Naive thymus-derived CD4-positive, alpha-beta T cell (primary cell): ENCODE results near the gene SEC31B. TPM values are rescaled to one million over a fixed set of nuclear protein-coding genes. Genes with fewer than 3 reads are reported as not detected.

ENCODE experiments used
- ATAC-seq: fragments of 150-1000 bp; cut with Tn5 transposase; 2 replicates; pipeline ENCODE4 v1.10.0; 2021; ENCODE audit warnings: mild to moderate bottlenecking, moderate library complexity
- CTCF ChIA-PET: fragments of 350-600 bp; sonication (Branson Sonifier 250); formaldehyde crosslinking; loops from one replicate; lab custom pipeline; 2021; ENCODE audit warnings: antibody characterized with exemption; lab: Charles Lee
- POLR2A ChIA-PET: fragments of 350-600 bp; sonication (Branson Sonifier 250); formaldehyde crosslinking; loops from one replicate; lab custom pipeline; 2021; ENCODE audit warnings: antibody characterized with exemption, inconsistent platforms; lab: Charles Lee
- DNase-seq, 9 donors: peaks; one replicate each; pipeline versions ENCODE4 v3.0.0 to v3.0.0-alpha.2; 2020 to 2022; ENCODE audit warnings: mixed read lengths in 1 of 9
- H3K27ac ChIP-seq: one replicate; pipeline ENCODE4 v1.7.0; 2013; ENCODE audit warnings: mild to moderate bottlenecking, low read depth, low read length, moderate library complexity
- H3K27me3 ChIP-seq, 2 donors: one replicate each; pipeline ENCODE4 v1.7.0; 2013; ENCODE audit warnings: low read length in 2 of 2, mild to moderate bottlenecking in 2 of 2, moderate library complexity in 2 of 2; ENCODE audit not compliant: control insufficient read depth in 2 of 2, insufficient read depth in 2 of 2
- H3K36me3 ChIP-seq, 3 experiments: 1 replicate in 2 of 3; 2 replicates in 1 of 3; pipeline ENCODE4 v1.7.0; 2013; ENCODE audit warnings: low read length in 3 of 3, mild to moderate bottlenecking in 3 of 3, moderate library complexity in 1 of 3; ENCODE audit not compliant: insufficient read depth in 3 of 3, control insufficient read depth in 2 of 3
- H3K4me1 ChIP-seq, 2 donors: one replicate each; pipeline ENCODE4 v1.7.0; 2013; ENCODE audit warnings: low read length in 2 of 2, mild to moderate bottlenecking in 2 of 2, moderate library complexity in 1 of 2; ENCODE audit not compliant: control insufficient read depth in 2 of 2, insufficient read depth in 2 of 2
- H3K4me3 ChIP-seq: 2 replicates; pipeline ENCODE4 v1.7.0; 2013; ENCODE audit warnings: mild to moderate bottlenecking, low read length
- H3K9me3 ChIP-seq, 3 experiments: 1 replicate in 2 of 3; 2 replicates in 1 of 3; pipeline ENCODE4 v1.7.0; 2013; ENCODE audit warnings: low read length in 3 of 3; ENCODE audit not compliant: control insufficient read depth in 2 of 3
- H3K27ac Mint-ChIP-seq, 9 donors: one replicate each; pipeline ENCODE4 v1.8.0; 2020 to 2022; ENCODE audit warnings: mixed read lengths in 9 of 9, mild to moderate bottlenecking in 8 of 9, moderate library complexity in 5 of 9, inconsistent platforms in 2 of 9
- H3K27me3 Mint-ChIP-seq, 5 donors: one replicate each; pipeline ENCODE4 v1.8.0; 2021 to 2022; ENCODE audit warnings: mixed read lengths in 5 of 5, mild to moderate bottlenecking in 1 of 5
- H3K36me3 Mint-ChIP-seq, 5 donors: one replicate each; pipeline ENCODE4 v1.8.0; 2020 to 2022; ENCODE audit warnings: mixed read lengths in 5 of 5, mild to moderate bottlenecking in 3 of 5, inconsistent platforms in 1 of 5
- H3K4me1 Mint-ChIP-seq, 7 donors: one replicate each; pipeline ENCODE4 v1.8.0; 2020 to 2022; ENCODE audit warnings: mixed read lengths in 7 of 7, mild to moderate bottlenecking in 3 of 7, inconsistent platforms in 1 of 7
- H3K4me3 Mint-ChIP-seq, 10 donors: one replicate each; pipeline ENCODE4 v1.8.0; 2020 to 2022; ENCODE audit warnings: mild to moderate bottlenecking in 10 of 10, mixed read lengths in 10 of 10, moderate library complexity in 6 of 10, inconsistent platforms in 2 of 10
- H3K9me3 Mint-ChIP-seq, 11 donors: one replicate each; pipeline ENCODE4 v1.8.0; 2020 to 2022; ENCODE audit warnings: mixed read lengths in 11 of 11, mild to moderate bottlenecking in 4 of 11, inconsistent platforms in 1 of 11, moderate library complexity in 1 of 11
- intact Hi-C, 2 donors: fragments of 100-400 bp; cut with micrococcal nuclease; formaldehyde crosslinking; loops; one replicate each; pipeline ENCODE4 v1.15.1; 2023
- polyA plus RNA-seq, 2 donors: library from polyadenylated mRNA; unstranded; fragments of 300-500 nt; fragmentation: Illumina TruSeq; gene quantifications; one replicate each; pipeline ENCODE4 v1.2.3, GENCODE V29; 2021
- total RNA-seq, 6 experiments: library from RNA in 5 of 6; stranded (reverse) in 5 of 6; gene quantifications; 1 replicate in 5 of 6; 2 replicates in 1 of 6; pipeline ENCODE4 v1.2.3 and lab custom pipeline; 2021 to 2026

The SEC31B gene
- total and polyA plus RNA-seq, 7 experiments from 2014 or later, result 1.1 to 295 (median 63.1) TPM

- ChIA-PET POLR2A (interaction anchor here (0.9 kb wide), 1 partner anchor 29 kb away, joined by 3 read pairs; no protein-coding TSS in a partner anchor), CTCF (interaction anchor here (0.6 to 2.2 kb wide), 4 partner anchors 21 to 48 kb away, joined by 3 to 7 read pairs (median 3); no protein-coding TSS in a partner anchor)
- Mint-ChIP-seq H3K9me3 (no peaks in the 10 kb centered on the region), H3K36me3 (peaks cover 4 to 42% (median 27%) of the 10 kb centered on the region in 5 donors), H3K4me3 (no peak overlapping the region), H3K27ac (peak overlapping the region in 1 of 9 donors; percentile 53), H3K4me1 (peaks cover 10 to 50% (median 12%) of the 10 kb centered on the region in 7 donors), H3K27me3 (peaks cover 2 to 6% (median 5%) of the 10 kb centered on the region in 5 donors)
- no peak for ATAC-seq
- intact Hi-C loops, result no loop called here
- H3K4me1 ChIP-seq, result peaks cover 0 to 4% of the 10 kb centered on the region in 2 donors
- H3K27ac ChIP-seq, result no peak overlapping the region
- no peak overlapping the region for H3K4me3 ChIP-seq
- DNase-seq, result no peak
- no peaks in the 10 kb centered on the region for H3K9me3 ChIP-seq
- no peaks in the 10 kb centered on the region for H3K27me3 ChIP-seq
- H3K36me3 ChIP-seq, result peaks cover 0 to 36% (median 2%) of the 10 kb centered on the region in 3 experiments
Measured at GRCh38 chr10:100485801-100486495, 33.7 kb downstream of the SEC31B start.

- DNase-seq (no peak), ATAC-seq (no peak)
- peaks cover 4 to 38% (median 22%) of the 10 kb centered on the region in 5 donors for H3K36me3 Mint-ChIP-seq
- Histone ChIP-seq H3K27me3 (no peaks in the 10 kb centered on the region), H3K9me3 (no peaks in the 10 kb centered on the region), H3K4me1 (peaks cover 0 to 4% of the 10 kb centered on the region in 2 donors), H3K4me3 (no peak overlapping the region), H3K36me3 (peaks cover 0 to 31% (median 2%) of the 10 kb centered on the region in 3 experiments), H3K27ac (no peak overlapping the region)
- no peak overlapping the region for H3K27ac Mint-ChIP-seq
- ChIA-PET POLR2A (interaction anchor here (0.9 kb wide), 1 partner anchor 29 kb away, joined by 3 read pairs; no protein-coding TSS in a partner anchor), CTCF (interaction anchor here (0.6 to 2.2 kb wide), 4 partner anchors 22 to 48 kb away, joined by 3 to 7 read pairs (median 3); no protein-coding TSS in a partner anchor)
- H3K4me3 Mint-ChIP-seq, result no peak overlapping the region
- no peaks in the 10 kb centered on the region for H3K9me3 Mint-ChIP-seq
- peaks cover 2 to 12% (median 11%) of the 10 kb centered on the region in 5 donors for H3K27me3 Mint-ChIP-seq
- H3K4me1 Mint-ChIP-seq, result peaks cover 10 to 44% (median 12%) of the 10 kb centered on the region in 7 donors
- intact Hi-C loops, result no loop called here
Measured at GRCh38 chr10:100485366-100485765, 34.3 kb downstream of the SEC31B start.

GRCh38 chr10:100483876-100484666 is 35.6 kb downstream of the SEC31B start:
- Mint-ChIP-seq H3K27me3 (peaks cover 4 to 23% (median 21%) of the 10 kb centered on the region in 5 donors), H3K4me1 (peaks cover 10 to 41% (median 12%) of the 10 kb centered on the region in 7 donors), H3K4me3 (peak overlapping the region in 5 of 10 donors; percentile 6 to 86 (median 76)), H3K9me3 (peaks cover 0 to 2% (median 0%) of the 10 kb centered on the region in 11 donors), H3K36me3 (peaks cover under 1 to 32% (median 11%) of the 10 kb centered on the region in 5 donors), H3K27ac (peak overlapping the region in 2 of 9 donors; percentile 47 to 54)
- no peaks in the 10 kb centered on the region for H3K27me3 ChIP-seq
- no peak for ATAC-seq
- ChIA-PET POLR2A (interaction anchor here (1.6 kb wide), 1 partner anchor 27 kb away, joined by 4 read pairs; no protein-coding TSS in a partner anchor), CTCF (interaction anchor here (1.1 to 4.1 kb wide), 5 partner anchors 12 to 42 kb away, joined by 3 to 51 read pairs (median 7); no protein-coding TSS in a partner anchor)
- H3K4me1 ChIP-seq, result peaks cover 0 to 4% of the 10 kb centered on the region in 2 donors
- no peaks in the 10 kb centered on the region for H3K9me3 ChIP-seq
- H3K27ac ChIP-seq, result no peak overlapping the region
- no peak overlapping the region for H3K4me3 ChIP-seq
- H3K36me3 ChIP-seq, result peaks cover 0 to 18% (median 0%) of the 10 kb centered on the region in 3 experiments
- no peak for DNase-seq
- intact Hi-C loops, result no loop called here

GRCh38 chr10:100482834-100483185 is 36.9 kb downstream of the SEC31B start:
- Histone ChIP-seq H3K36me3 (peaks cover 0 to 8% (median 0%) of the 10 kb centered on the region in 3 experiments), H3K9me3 (no peaks in the 10 kb centered on the region), H3K4me3 (no peak overlapping the region), H3K27ac (no peak overlapping the region), H3K27me3 (no peaks in the 10 kb centered on the region), H3K4me1 (peaks cover 0 to 4% of the 10 kb centered on the region in 2 donors)
- ChIA-PET CTCF (interaction anchor here (0.6 to 4.1 kb wide), 11 partner anchors 8 to 145 kb away, joined by 3 to 51 read pairs (median 4); partner anchors contain the start of gene SCD), POLR2A (interaction anchor here (0.5 to 1.6 kb wide), 2 partner anchors 29 to 178 kb away, joined by 3 to 4 read pairs; no protein-coding TSS in a partner anchor)
- ATAC-seq (no peak), DNase-seq (peak in 1 of 9 donors; percentile 4)
- Mint-ChIP-seq H3K27me3 (peaks cover 4 to 31% (median 26%) of the 10 kb centered on the region in 5 donors), H3K4me3 (peak overlapping the region; percentile 63 to 92 (median 86)), H3K27ac (peak overlapping the region in 4 of 9 donors; percentile 43 to 70 (median 47)), H3K9me3 (peaks cover 0 to 2% (median 0%) of the 10 kb centered on the region in 11 donors), H3K4me1 (peaks cover 10 to 38% (median 12%) of the 10 kb centered on the region in 7 donors), H3K36me3 (peaks cover 0 to 26% (median 11%) of the 10 kb centered on the region in 5 donors)
- intact Hi-C loops, result loop anchor here (1.0 kb wide), 4 partner anchors 25 to 197 kb away; partner anchors contain the start of genes BLOC1S2 (in 1 of the 2) and HIF1AN (in 1 of the 2)

GRCh38 chr10:100482181-100482833 is 37.4 kb downstream of the SEC31B start:
- Mint-ChIP-seq H3K4me3 (peak overlapping the region; percentile 63 to 92 (median 86)), H3K9me3 (peaks cover 0 to 2% (median 0%) of the 10 kb centered on the region in 11 donors), H3K4me1 (peaks cover 10 to 38% (median 12%) of the 10 kb centered on the region in 7 donors), H3K27me3 (peaks cover 4 to 31% (median 26%) of the 10 kb centered on the region in 5 donors), H3K27ac (peak overlapping the region in 4 of 9 donors; percentile 11 to 71 (median 40)), H3K36me3 (peaks cover 0 to 24% (median 10%) of the 10 kb centered on the region in 5 donors)
- peak; percentile 73 for ATAC-seq
- Histone ChIP-seq H3K27me3 (no peaks in the 10 kb centered on the region), H3K4me3 (peak overlapping the region; percentile 70), H3K27ac (no peak overlapping the region), H3K4me1 (peaks cover 0 to 4% of the 10 kb centered on the region in 2 donors), H3K36me3 (peaks cover 0 to 3% (median 0%) of the 10 kb centered on the region in 3 experiments), H3K9me3 (no peaks in the 10 kb centered on the region)
- CTCF ChIA-PET, result interaction anchor here (0.9 to 4.1 kb wide), 12 partner anchors 8 to 150 kb away, joined by 3 to 51 read pairs (median 4); partner anchors contain the start of gene SCD
- DNase-seq, result peak; percentile 46 to 77 (median 63)
- POLR2A ChIA-PET, result interaction anchor here (0.5 to 1.6 kb wide), 3 partner anchors 29 to 178 kb away, joined by 3 to 4 read pairs (median 3); no protein-coding TSS in a partner anchor
- intact Hi-C loops, result loop anchor here (1.0 kb wide), 4 partner anchors 26 to 196 kb away; partner anchors contain the start of genes BLOC1S2 (in 1 of the 2) and HIF1AN (in 1 of the 2)
